NCI-H2081 (cell line): ENCODE results near the gene RAB19.
A peak's percentile ranks its signal among the peaks of the same experiment; 100 is the strongest.
"Not testable (repeated sequence)": the region's sequence is repeated elsewhere in the genome, so short reads cannot be mapped to it uniquely, and the experiment has no call there.

Experiments
- DNase-seq, 2 experiments: peaks; one replicate each; lab custom pipeline; 2025; lab: John Stamatoyannopoulos, UW

The RAB19 gene

GRCh38 chr7:140402178-140402835 is 1.6 kb upstream of the RAB19 start:
- no peak for DNase-seq

- DNase-seq, result no peak
Measured at GRCh38 chr7:140404565-140405065, 757 bp downstream of the RAB19 start.

GRCh38 chr7:140415361-140415760 is 11.5 kb downstream of the RAB19 start:
- DNase-seq, result no peak

- not testable (repeated sequence) for DNase-seq
Measured at GRCh38 chr7:140415816-140416215, 12.0 kb downstream of the RAB19 start.

GRCh38 chr7:140416560-140416959 is 12.7 kb downstream of the RAB19 start:
- DNase-seq, result peak in 1 of 2 experiments; percentile 17

GRCh38 chr7:140417456-140418155 is 13.7 kb downstream of the RAB19 start:
- peak; percentile 43 to 82 for DNase-seq

GRCh38 chr7:140418156-140418472 is 14.3 kb downstream of the RAB19 start:
- DNase-seq, result peak; percentile 43 to 89

- DNase-seq, result no peak
Measured at GRCh38 chr7:140418653-140419052, 14.8 kb downstream of the RAB19 start.

- DNase-seq, result no peak
Measured at GRCh38 chr7:140421521-140421920, 17.7 kb downstream of the RAB19 start.

- no peak for DNase-seq
Measured at GRCh38 chr7:140423501-140423900, 19.6 kb downstream of the RAB19 start.

- no peak for DNase-seq
Measured at GRCh38 chr7:140425718-140426117, 21.9 kb downstream of the RAB19 start.

GRCh38 chr7:140426130-140426529 is 22.3 kb downstream of the RAB19 start:
- DNase-seq, result no peak

- no peak for DNase-seq
Measured at GRCh38 chr7:140433396-140433795, 29.5 kb downstream of the RAB19 start.

- no peak for DNase-seq
Measured at GRCh38 chr7:140435252-140435895, 31.5 kb downstream of the RAB19 start.

- no peak for DNase-seq
Measured at GRCh38 chr7:140439359-140439758, 35.5 kb downstream of the RAB19 start.

GRCh38 chr7:140440593-140440992 is 36.7 kb downstream of the RAB19 start:
- DNase-seq, result no peak

GRCh38 chr7:140441519-140441918 is 37.7 kb downstream of the RAB19 start:
- no peak for DNase-seq

GRCh38 chr7:140446467-140446866 is 42.6 kb downstream of the RAB19 start:
- no peak for DNase-seq

- no peak for DNase-seq
Measured at GRCh38 chr7:140447841-140448240, 44.0 kb downstream of the RAB19 start.

GRCh38 chr7:140448781-140449480 is 45.1 kb downstream of the RAB19 start:
- no peak for DNase-seq

GRCh38 chr7:140451716-140452115 is 47.9 kb downstream of the RAB19 start:
- no peak for DNase-seq

- no peak for DNase-seq
Measured at GRCh38 chr7:140453273-140453672, 49.4 kb downstream of the RAB19 start.
